Transverse colon (tissue), 4 donors: ENCODE measurements around the gene TTLL9. TPM values are rescaled to one million over a fixed set of nuclear protein-coding genes. Genes with fewer than 3 reads are reported as not detected.

Source experiments
- DNase-seq: peaks from one replicate; pipeline ENCODE4 v3.0.0-alpha.2; 2019
- H3K27ac ChIP-seq, 4 donors: fragments of 200-600 bp; sonication (generic); 2 replicates each; pipeline ENCODE4 v1.5.1; 2016 to 2018; ENCODE audit warnings: inconsistent platforms in 4 of 4
- H3K27me3 ChIP-seq: fragments of 200-600 bp; sonication (generic); 2 replicates; pipeline ENCODE4 v1.5.1; 2017; ENCODE audit warnings: inconsistent platforms
- H3K36me3 ChIP-seq, 4 donors: fragments of 200-600 bp; sonication (generic); 2 replicates each; pipeline ENCODE4 v1.5.1; 2017 to 2019; ENCODE audit warnings: inconsistent platforms in 4 of 4
- H3K4me1 ChIP-seq, 4 donors: fragments of 200-600 bp; sonication (generic); 2 replicates each; pipeline ENCODE4 v1.5.1; 2017 to 2020; ENCODE audit warnings: inconsistent platforms in 4 of 4
- H3K4me3 ChIP-seq, 4 donors: fragments of 200-600 bp; sonication (generic); 1 replicate in 1 of 4; 2 replicates in 3 of 4; pipeline versions ENCODE4 v1.5.1 to v1.6.1; 2017 to 2019; ENCODE audit warnings: inconsistent platforms in 4 of 4
- H3K9me3 ChIP-seq, 2 donors: fragments of 200-600 bp; sonication (generic); 2 replicates each; pipeline ENCODE4 v1.5.1; 2017 to 2019; ENCODE audit warnings: inconsistent platforms in 2 of 2
- CTCF ChIP-seq, 5 experiments: fragments of 200-600 bp in 3 of 5; fragments of 450-650 bp in 2 of 5; sonication (generic) in 3 of 5; IDR thresholded peaks; 1 replicate in 2 of 5; 2 replicates in 3 of 5; pipeline ENCODE4 v1.5.1; 2016 to 2017; ENCODE audit warnings: antibody characterized with exemption in 5 of 5, inconsistent platforms in 3 of 5, mild to moderate bottlenecking in 2 of 5, moderate library complexity in 1 of 5
- EP300 ChIP-seq: sonication (generic); formaldehyde crosslinking; IDR thresholded peaks from one replicate; pipeline ENCODE4 v1.6.1; 2017; ENCODE audit warnings: antibody characterized with exemption, low read depth
- POLR2A ChIP-seq: fragments of 450-650 bp; IDR thresholded peaks from one replicate; pipeline ENCODE4 v1.6.1; 2016; ENCODE audit warnings: antibody characterized with exemption, mild to moderate bottlenecking, moderate library complexity
- POLR2AphosphoS5 ChIP-seq, 3 donors: sonication (generic); formaldehyde crosslinking; IDR thresholded peaks; one replicate each; pipeline ENCODE4 v1.6.1; 2016; ENCODE audit warnings: antibody characterized with exemption in 3 of 3
- WGBS, 2 donors: methylation state at CpG; one replicate each; pipeline ENCODE4 v1.1.5; 2018; ENCODE audit warnings: low coverage in 1 of 2; 5-methylcytosine and 5-hydroxymethylcytosine counted together
- in situ Hi-C, 4 donors: fragments of 200-750 bp; cut with MboI; loops; one replicate each; pipeline versions ENCODE4 v1.15.0 to v1.15.1; 2017; ENCODE audit warnings: low sequenced_read_pairs in 3 of 4, low pct_ligation_motif_present in 1 of 4, low pct_unique_long_range_greater_than_20kb in 1 of 4
- intact Hi-C: fragments of 100-400 bp; cut with DNase I; formaldehyde crosslinking; loops from one replicate; pipeline ENCODE4 v1.15.1; 2023; ENCODE audit warnings: low total_unique reads
- total RNA-seq, 4 donors: library from RNA; depleted of rRNA; stranded (reverse); fragments of >200 nt; gene quantifications; one replicate each; pipeline ENCODE4 v1.1.0, GENCODE V29; 2016

The TTLL9 gene
- total RNA-seq, 4 donors from 2014 or later = not detected

- 88% methylated on average over 9 of the region's 9 CpGs; no CpG with 5 or more reads in 1 of the 2 donors for WGBS, 2 donors
- TF ChIP-seq POLR2AphosphoS5 (IDR thresholded peaks at IDR 0.05) = no peak
- no peak for TF ChIP-seq CTCF (IDR thresholded peaks at IDR 0.05)
- TF ChIP-seq POLR2A = no peak
- TF ChIP-seq EP300 = no peak
Observed at GRCh38 chr20:31897541-31897940, 27.1 kb downstream of the TTLL9 start.

GRCh38 chr20:31901615-31902014 lies 31.2 kb downstream of the TTLL9 start:
- TF ChIP-seq EP300 = no peak
- no peak for TF ChIP-seq CTCF (IDR thresholded peaks at IDR 0.05)
- no peak for TF ChIP-seq POLR2A
- TF ChIP-seq POLR2AphosphoS5 (IDR thresholded peaks at IDR 0.05) = no peak
- DNase-seq = no peak
- H3K36me3 ChIP-seq = no peaks in the 10 kb centered on the region
- 46 to 83% methylated on average over 5 to 6 of the region's 6 CpGs for WGBS, 2 donors
- H3K4me1 ChIP-seq = no peaks in the 10 kb centered on the region
- H3K27ac ChIP-seq = no peak overlapping the region
- no peaks in the 10 kb centered on the region for H3K27me3 ChIP-seq
- in situ Hi-C loops = no loop called here
- intact Hi-C loops = no loop called here
- H3K4me3 ChIP-seq = no peak overlapping the region
- no peaks in the 10 kb centered on the region for H3K9me3 ChIP-seq

More at GRCh38 chr20:31897541-31897940, 27.1 kb downstream of the TTLL9 start:
- Histone ChIP-seq H3K27ac (no peak overlapping the region), H3K4me1 (no peaks in the 10 kb centered on the region), H3K4me3 (no peak overlapping the region), H3K9me3 (no peaks in the 10 kb centered on the region), H3K27me3 (no peaks in the 10 kb centered on the region), H3K36me3 (no peaks in the 10 kb centered on the region)
- intact Hi-C loops = no loop called here
- in situ Hi-C loops = no loop called here
- DNase-seq = no peak

- TF ChIP-seq EP300 (no peak), POLR2AphosphoS5 (IDR thresholded peaks at IDR 0.05) (no peak), CTCF (IDR thresholded peaks at IDR 0.05) (no peak), POLR2A (no peak)
- H3K4me3 ChIP-seq = no peak overlapping the region
- intact Hi-C loops = no loop called here
- no peak overlapping the region for H3K27ac ChIP-seq
- in situ Hi-C loops = no loop called here
- H3K4me1 ChIP-seq = no peaks in the 10 kb centered on the region
- no peaks in the 10 kb centered on the region for H3K27me3 ChIP-seq
- H3K9me3 ChIP-seq = no peaks in the 10 kb centered on the region
- WGBS, 2 donors = 76 to 83% methylated on average over 1 of the region's 1 CpG
- H3K36me3 ChIP-seq = no peaks in the 10 kb centered on the region
- DNase-seq = no peak
Observed at GRCh38 chr20:31903627-31904386, 33.4 kb downstream of the TTLL9 start.

- WGBS, 2 donors = 72 to 80% methylated on average over 2 to 5 of the region's 5 CpGs
- H3K9me3 ChIP-seq = no peaks in the 10 kb centered on the region
- H3K36me3 ChIP-seq = no peaks in the 10 kb centered on the region
- H3K27me3 ChIP-seq = no peaks in the 10 kb centered on the region
- no peak overlapping the region for H3K27ac ChIP-seq
- in situ Hi-C loops (no loop called here), intact Hi-C loops (no loop called here)
- TF ChIP-seq POLR2AphosphoS5 (IDR thresholded peaks at IDR 0.05) (no peak), POLR2A (no peak), EP300 (no peak), CTCF (IDR thresholded peaks at IDR 0.05) (no peak)
- H3K4me3 ChIP-seq = no peak overlapping the region
- DNase-seq = no peak
- H3K4me1 ChIP-seq = no peaks in the 10 kb centered on the region
Observed at GRCh38 chr20:31906001-31906400, 35.6 kb downstream of the TTLL9 start.
